Adrenal gland (tissue), 5 donors: ENCODE results near the gene NUFIP1.

Experiments used
- CTCF ChIP-seq, 6 experiments: fragments of 450-650 bp in 4 of 6; fragments of 200-600 bp in 2 of 6; sonication (generic) in 1 of 6; IDR thresholded peaks; 1 replicate in 5 of 6; 2 replicates in 1 of 6; pipeline versions ENCODE4 v1.5.1 to v1.8.0; 2016 to 2021; ENCODE audit warnings: antibody characterized with exemption in 6 of 6, mild to moderate bottlenecking in 2 of 6, moderate library complexity in 1 of 6
- POLR2A ChIP-seq, 2 donors: fragments of 450-650 bp; IDR thresholded peaks; one replicate each; pipeline ENCODE4 v1.6.1; 2017; ENCODE audit warnings: antibody characterized with exemption in 2 of 2, mild to moderate bottlenecking in 2 of 2, moderate library complexity in 1 of 2
- donor health status: DM: no; HTN: no; CAD: no.

- no peak for TF ChIP-seq POLR2A (IDR thresholded peaks at IDR 0.05)
- no peak for TF ChIP-seq CTCF (IDR thresholded peaks at IDR 0.05)
These were observed 46.9 kb upstream of the NUFIP1 start for GRCh38 chr13:45036206-45036605.
